Measurements from ENCODE around the gene PRKCH.

DNA sequence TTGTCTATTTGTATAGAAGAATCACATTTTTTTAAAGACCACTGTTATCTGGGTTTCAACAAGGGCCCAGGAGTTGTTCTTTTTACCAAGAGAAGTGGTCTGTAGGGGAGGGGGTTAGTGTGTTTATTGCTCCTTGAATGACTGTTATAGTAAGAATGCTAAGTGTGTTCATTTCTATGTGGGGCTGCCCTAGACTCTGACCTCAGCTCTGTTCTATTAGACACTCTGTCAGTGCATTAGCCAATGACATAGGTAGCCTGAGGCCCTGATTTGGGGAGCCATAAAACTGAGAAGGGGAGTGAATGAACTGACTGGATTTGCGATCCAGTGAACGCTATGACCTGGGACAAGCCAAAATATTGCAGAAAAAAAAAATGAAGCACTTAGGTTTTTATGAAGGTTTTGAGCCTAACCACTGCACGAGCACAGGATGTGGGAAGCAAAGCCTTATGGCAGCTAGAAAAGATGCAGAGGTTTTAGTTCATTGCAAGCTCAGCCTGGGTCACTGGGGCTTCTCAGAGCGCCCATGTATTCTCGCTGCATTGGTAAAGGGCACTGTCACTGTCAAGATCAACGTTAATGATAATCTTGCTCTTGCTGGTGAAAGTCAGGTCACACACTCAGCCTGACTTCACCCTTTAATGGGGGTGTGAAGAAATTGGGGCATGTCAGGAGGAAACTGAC lies 63.8 kb downstream of the PRKCH start:
- TF ChIP-seq SIN3A (IDR thresholded peaks at IDR 0.05; ENCODE audit: borderline replicate concordance, insufficient read depth, low read length) (no peak), TAF1 (IDR thresholded peaks at IDR 0.05; ENCODE audit: borderline replicate concordance, insufficient read depth, low read length) (no peak)
- TF ChIP-seq, protein P1, sequence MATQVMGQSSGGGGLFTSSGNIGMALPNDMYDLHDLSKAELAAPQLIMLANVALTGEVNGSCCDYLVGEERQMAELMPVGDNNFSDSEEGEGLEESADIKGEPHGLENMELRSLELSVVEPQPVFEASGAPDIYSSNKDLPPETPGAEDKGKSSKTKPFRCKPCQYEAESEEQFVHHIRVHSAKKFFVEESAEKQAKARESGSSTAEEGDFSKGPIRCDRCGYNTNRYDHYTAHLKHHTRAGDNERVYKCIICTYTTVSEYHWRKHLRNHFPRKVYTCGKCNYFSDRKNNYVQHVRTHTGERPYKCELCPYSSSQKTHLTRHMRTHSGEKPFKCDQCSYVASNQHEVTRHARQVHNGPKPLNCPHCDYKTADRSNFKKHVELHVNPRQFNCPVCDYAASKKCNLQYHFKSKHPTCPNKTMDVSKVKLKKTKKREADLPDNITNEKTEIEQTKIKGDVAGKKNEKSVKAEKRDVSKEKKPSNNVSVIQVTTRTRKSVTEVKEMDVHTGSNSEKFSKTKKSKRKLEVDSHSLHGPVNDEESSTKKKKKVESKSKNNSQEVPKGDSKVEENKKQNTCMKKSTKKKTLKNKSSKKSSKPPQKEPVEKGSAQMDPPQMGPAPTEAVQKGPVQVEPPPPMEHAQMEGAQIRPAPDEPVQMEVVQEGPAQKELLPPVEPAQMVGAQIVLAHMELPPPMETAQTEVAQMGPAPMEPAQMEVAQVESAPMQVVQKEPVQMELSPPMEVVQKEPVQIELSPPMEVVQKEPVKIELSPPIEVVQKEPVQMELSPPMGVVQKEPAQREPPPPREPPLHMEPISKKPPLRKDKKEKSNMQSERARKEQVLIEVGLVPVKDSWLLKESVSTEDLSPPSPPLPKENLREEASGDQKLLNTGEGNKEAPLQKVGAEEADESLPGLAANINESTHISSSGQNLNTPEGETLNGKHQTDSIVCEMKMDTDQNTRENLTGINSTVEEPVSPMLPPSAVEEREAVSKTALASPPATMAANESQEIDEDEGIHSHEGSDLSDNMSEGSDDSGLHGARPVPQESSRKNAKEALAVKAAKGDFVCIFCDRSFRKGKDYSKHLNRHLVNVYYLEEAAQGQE (IDR thresholded peaks at IDR 0.05; ENCODE audit: insufficient read depth in 1 of 2, low read depth in 2 of 2, low read length in 2 of 2) = no peak
